GM21576 (cell line): ENCODE results near the gene PPM1M.
A peak's percentile ranks its signal among the peaks of the same experiment; 100 is the strongest.
"Not testable (repeated sequence)": the region's sequence is repeated elsewhere in the genome, so short reads cannot be mapped to it uniquely, and the experiment has no call there.

Experiments used
- ATAC-seq: cut with Tn5 transposase; IDR thresholded peaks from one replicate; pipeline ENCODE4 v1.9.1; 2021; ENCODE audit warnings: mild to moderate bottlenecking, moderate library complexity; ENCODE audit not compliant: unreplicated experiment

Gene PPM1M

GRCh38 chr3:52272172-52272571, 26.6 kb downstream of the PPM1M start:
- not testable (repeated sequence) for ATAC-seq

GRCh38 chr3:52272831-52273230, 27.3 kb downstream of the PPM1M start:
- no peak for ATAC-seq

- not testable (repeated sequence) for ATAC-seq
Measured at GRCh38 chr3:52274781-52275180, 29.2 kb downstream of the PPM1M start.

GRCh38 chr3:52277071-52277964, 31.8 kb downstream of the PPM1M start:
- no peak for ATAC-seq

GRCh38 chr3:52277972-52278509, 32.5 kb downstream of the PPM1M start:
- ATAC-seq = peak; percentile 62

- peak; percentile 75 for ATAC-seq
Measured at GRCh38 chr3:52278510-52279069, 33.0 kb downstream of the PPM1M start, which contains the start of gene WDR82. TSS of gene WDR82 (minus strand) at chr3:52278649. CDS start at chr3:52278361, 288 bp downstream.

GRCh38 chr3:52279596-52279995, 34.0 kb downstream of the PPM1M start:
- ATAC-seq = no peak

- no peak for ATAC-seq
Measured at GRCh38 chr3:52280050-52280461, 34.5 kb downstream of the PPM1M start.

- no peak for ATAC-seq
Measured at GRCh38 chr3:52281981-52282801, 36.6 kb downstream of the PPM1M start.

GRCh38 chr3:52283306-52283705, 37.7 kb downstream of the PPM1M start:
- no peak for ATAC-seq

GRCh38 chr3:52284051-52284450, 38.5 kb downstream of the PPM1M start:
- ATAC-seq = not testable (repeated sequence)

- no peak for ATAC-seq
Measured at GRCh38 chr3:52286777-52287110, 41.2 kb downstream of the PPM1M start.

- ATAC-seq = no peak
Measured at GRCh38 chr3:52288674-52289073, 43.1 kb downstream of the PPM1M start.

- no peak for ATAC-seq
Measured at GRCh38 chr3:52289338-52289746, 43.8 kb downstream of the PPM1M start.

- no peak for ATAC-seq
Measured at GRCh38 chr3:52289747-52290595, 44.4 kb downstream of the PPM1M start.

GRCh38 chr3:52290596-52291507, 45.3 kb downstream of the PPM1M start:
- ATAC-seq = no peak

- no peak for ATAC-seq
Measured at GRCh38 chr3:52291508-52292181, 46.1 kb downstream of the PPM1M start.

- no peak for ATAC-seq
Measured at GRCh38 chr3:52292247-52293065, 46.9 kb downstream of the PPM1M start.
